Measurements from ENCODE around the gene AUH. TPM values are rescaled to one million over a fixed set of nuclear protein-coding genes. Genes with fewer than 3 reads are reported as not detected.

Gene AUH
- total and polyA plus RNA-seq, 10 of the 15 experiments (the other 5 are each of a cell fraction or from before 2014, with no cell fraction given): 1.7 to 7.3 (median 4.6) TPM

DNA sequence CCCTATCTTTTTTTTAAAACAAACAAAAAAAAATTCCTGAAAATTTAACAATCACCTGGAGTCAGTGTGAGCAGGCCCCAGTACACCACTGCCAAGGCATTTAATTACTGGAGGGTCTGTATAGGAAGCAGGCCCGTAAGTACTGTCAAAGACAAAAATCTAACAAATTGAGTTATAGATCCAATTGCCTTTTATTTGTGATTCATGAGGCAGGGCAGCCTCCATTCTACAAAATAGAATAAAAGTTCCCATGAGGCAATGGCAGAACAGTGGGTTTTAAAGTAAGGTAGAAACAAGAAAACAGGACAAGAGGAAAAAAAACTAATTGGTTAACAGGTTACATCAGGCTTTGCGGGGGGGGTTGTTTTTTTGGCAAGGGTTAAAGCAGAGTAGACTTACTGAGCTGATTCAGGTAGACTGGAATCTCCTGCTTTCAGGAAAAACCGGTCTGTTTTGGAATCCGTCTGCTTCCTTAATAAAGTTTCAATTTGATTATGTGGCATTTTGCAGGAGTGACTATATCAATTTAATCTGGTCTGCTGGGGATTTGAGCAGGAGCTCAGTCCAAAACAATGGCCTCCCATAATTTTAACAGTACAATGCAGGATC is 48.9 kb downstream of the AUH start:
- no TSS peak for BruUV-seq (replicated peaks)
- ChIA-PET RAD21 (ENCODE audit: unreplicated experiment) (no interaction called here), CTCF (no interaction called here), POLR2A (no interaction called here), SMC1A (ENCODE audit: uncharacterized antibody, unreplicated experiment) (no interaction called here)
- H3K9me3 ChIP-seq (replicated peaks; ENCODE audit: control insufficient read depth, insufficient read depth, low read length): no peaks in the 10 kb centered on the region
- H4K20me1 ChIP-seq (ENCODE audit: control insufficient read depth, insufficient read depth): no peaks in the 10 kb centered on the region
- ATAC-seq (no peak), DNase-seq (ENCODE audit: low read depth, low spot score) (no peak), FAIRE-seq (no peak)
- no peak overlapping the region for H3K4me3 ChIP-seq
- 96% methylated on average over 4 of the region's 4 CpGs for WGBS (ENCODE audit: insufficient coverage, insufficient replicate concordance, low lambda C conversion rate, missing lambda C conversion rate)
- H3K27me3 ChIP-seq (replicated peaks in 1 of 2; ENCODE audit: control insufficient read depth in 2 of 2, insufficient read depth in 2 of 2, low read length in 1 of 2): no peaks in the 10 kb centered on the region
- no peak overlapping the region for H2AFZ ChIP-seq (ENCODE audit: control insufficient read depth, low read depth, low read length)
- no peaks in the 10 kb centered on the region for H3K36me3 ChIP-seq (ENCODE audit: control insufficient read depth in 2 of 2, insufficient read depth in 2 of 2, low read length in 1 of 2)
- H3K4me2 ChIP-seq (ENCODE audit: control insufficient read depth, insufficient read depth): no peak overlapping the region
- in situ Hi-C loops (cut with MboI) (no loop called here), intact Hi-C loops (cut with micrococcal nuclease; ENCODE audit: unreplicated experiment) (no loop called here)
- no peaks in the 10 kb centered on the region for H3K79me2 ChIP-seq (ENCODE audit: control insufficient read depth, insufficient read depth, low read length)
- H3K9ac ChIP-seq (ENCODE audit: control insufficient read depth, insufficient read depth, low read length): no peak overlapping the region
- H3K4me1 ChIP-seq (ENCODE audit: control insufficient read depth, insufficient read depth, low read length): no peaks in the 10 kb centered on the region; the same call in 1 of the 2 replicates
- no peak overlapping the region for H3K27ac ChIP-seq (ENCODE audit: control insufficient read depth, insufficient read depth)
- TF ChIP-seq, protein P1, sequence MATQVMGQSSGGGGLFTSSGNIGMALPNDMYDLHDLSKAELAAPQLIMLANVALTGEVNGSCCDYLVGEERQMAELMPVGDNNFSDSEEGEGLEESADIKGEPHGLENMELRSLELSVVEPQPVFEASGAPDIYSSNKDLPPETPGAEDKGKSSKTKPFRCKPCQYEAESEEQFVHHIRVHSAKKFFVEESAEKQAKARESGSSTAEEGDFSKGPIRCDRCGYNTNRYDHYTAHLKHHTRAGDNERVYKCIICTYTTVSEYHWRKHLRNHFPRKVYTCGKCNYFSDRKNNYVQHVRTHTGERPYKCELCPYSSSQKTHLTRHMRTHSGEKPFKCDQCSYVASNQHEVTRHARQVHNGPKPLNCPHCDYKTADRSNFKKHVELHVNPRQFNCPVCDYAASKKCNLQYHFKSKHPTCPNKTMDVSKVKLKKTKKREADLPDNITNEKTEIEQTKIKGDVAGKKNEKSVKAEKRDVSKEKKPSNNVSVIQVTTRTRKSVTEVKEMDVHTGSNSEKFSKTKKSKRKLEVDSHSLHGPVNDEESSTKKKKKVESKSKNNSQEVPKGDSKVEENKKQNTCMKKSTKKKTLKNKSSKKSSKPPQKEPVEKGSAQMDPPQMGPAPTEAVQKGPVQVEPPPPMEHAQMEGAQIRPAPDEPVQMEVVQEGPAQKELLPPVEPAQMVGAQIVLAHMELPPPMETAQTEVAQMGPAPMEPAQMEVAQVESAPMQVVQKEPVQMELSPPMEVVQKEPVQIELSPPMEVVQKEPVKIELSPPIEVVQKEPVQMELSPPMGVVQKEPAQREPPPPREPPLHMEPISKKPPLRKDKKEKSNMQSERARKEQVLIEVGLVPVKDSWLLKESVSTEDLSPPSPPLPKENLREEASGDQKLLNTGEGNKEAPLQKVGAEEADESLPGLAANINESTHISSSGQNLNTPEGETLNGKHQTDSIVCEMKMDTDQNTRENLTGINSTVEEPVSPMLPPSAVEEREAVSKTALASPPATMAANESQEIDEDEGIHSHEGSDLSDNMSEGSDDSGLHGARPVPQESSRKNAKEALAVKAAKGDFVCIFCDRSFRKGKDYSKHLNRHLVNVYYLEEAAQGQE (IDR thresholded peaks at IDR 0.05; ENCODE audit: low read depth, low read length): no peak
- TF ChIP-seq RB1 (IDR thresholded peaks at IDR 0.05; ENCODE audit: borderline replicate concordance) (no peak), CHD2 (IDR thresholded peaks at IDR 0.05; ENCODE audit: borderline replicate concordance, low read depth, low read length) (no peak), BACH1 (IDR thresholded peaks at IDR 0.05; ENCODE audit: borderline replicate concordance) (no peak), SMAD5 (IDR thresholded peaks at IDR 0.05; ENCODE audit: low read depth) (no peak), ZNF622 (IDR thresholded peaks at IDR 0.05) (no peak), GABPA (IDR thresholded peaks at IDR 0.05; ENCODE audit: low read depth) (no peak), CREM (IDR thresholded peaks at IDR 0.05; ENCODE audit: low read depth) (no peak)
- TF ChIP-seq, protein P2, sequence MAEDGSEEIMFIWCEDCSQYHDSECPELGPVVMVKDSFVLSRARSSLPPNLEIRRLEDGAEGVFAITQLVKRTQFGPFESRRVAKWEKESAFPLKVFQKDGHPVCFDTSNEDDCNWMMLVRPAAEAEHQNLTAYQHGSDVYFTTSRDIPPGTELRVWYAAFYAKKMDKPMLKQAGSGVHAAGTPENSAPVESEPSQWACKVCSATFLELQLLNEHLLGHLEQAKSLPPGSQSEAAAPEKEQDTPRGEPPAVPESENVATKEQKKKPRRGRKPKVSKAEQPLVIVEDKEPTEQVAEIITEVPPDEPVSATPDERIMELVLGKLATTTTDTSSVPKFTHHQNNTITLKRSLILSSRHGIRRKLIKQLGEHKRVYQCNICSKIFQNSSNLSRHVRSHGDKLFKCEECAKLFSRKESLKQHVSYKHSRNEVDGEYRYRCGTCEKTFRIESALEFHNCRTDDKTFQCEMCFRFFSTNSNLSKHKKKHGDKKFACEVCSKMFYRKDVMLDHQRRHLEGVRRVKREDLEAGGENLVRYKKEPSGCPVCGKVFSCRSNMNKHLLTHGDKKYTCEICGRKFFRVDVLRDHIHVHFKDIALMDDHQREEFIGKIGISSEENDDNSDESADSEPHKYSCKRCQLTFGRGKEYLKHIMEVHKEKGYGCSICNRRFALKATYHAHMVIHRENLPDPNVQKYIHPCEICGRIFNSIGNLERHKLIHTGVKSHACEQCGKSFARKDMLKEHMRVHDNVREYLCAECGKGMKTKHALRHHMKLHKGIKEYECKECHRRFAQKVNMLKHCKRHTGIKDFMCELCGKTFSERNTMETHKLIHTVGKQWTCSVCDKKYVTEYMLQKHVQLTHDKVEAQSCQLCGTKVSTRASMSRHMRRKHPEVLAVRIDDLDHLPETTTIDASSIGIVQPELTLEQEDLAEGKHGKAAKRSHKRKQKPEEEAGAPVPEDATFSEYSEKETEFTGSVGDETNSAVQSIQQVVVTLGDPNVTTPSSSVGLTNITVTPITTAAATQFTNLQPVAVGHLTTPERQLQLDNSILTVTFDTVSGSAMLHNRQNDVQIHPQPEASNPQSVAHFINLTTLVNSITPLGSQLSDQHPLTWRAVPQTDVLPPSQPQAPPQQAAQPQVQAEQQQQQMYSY (CRISPR knock-in tag; IDR thresholded peaks at IDR 0.05): no peak
- TF ChIP-seq, protein P3, sequence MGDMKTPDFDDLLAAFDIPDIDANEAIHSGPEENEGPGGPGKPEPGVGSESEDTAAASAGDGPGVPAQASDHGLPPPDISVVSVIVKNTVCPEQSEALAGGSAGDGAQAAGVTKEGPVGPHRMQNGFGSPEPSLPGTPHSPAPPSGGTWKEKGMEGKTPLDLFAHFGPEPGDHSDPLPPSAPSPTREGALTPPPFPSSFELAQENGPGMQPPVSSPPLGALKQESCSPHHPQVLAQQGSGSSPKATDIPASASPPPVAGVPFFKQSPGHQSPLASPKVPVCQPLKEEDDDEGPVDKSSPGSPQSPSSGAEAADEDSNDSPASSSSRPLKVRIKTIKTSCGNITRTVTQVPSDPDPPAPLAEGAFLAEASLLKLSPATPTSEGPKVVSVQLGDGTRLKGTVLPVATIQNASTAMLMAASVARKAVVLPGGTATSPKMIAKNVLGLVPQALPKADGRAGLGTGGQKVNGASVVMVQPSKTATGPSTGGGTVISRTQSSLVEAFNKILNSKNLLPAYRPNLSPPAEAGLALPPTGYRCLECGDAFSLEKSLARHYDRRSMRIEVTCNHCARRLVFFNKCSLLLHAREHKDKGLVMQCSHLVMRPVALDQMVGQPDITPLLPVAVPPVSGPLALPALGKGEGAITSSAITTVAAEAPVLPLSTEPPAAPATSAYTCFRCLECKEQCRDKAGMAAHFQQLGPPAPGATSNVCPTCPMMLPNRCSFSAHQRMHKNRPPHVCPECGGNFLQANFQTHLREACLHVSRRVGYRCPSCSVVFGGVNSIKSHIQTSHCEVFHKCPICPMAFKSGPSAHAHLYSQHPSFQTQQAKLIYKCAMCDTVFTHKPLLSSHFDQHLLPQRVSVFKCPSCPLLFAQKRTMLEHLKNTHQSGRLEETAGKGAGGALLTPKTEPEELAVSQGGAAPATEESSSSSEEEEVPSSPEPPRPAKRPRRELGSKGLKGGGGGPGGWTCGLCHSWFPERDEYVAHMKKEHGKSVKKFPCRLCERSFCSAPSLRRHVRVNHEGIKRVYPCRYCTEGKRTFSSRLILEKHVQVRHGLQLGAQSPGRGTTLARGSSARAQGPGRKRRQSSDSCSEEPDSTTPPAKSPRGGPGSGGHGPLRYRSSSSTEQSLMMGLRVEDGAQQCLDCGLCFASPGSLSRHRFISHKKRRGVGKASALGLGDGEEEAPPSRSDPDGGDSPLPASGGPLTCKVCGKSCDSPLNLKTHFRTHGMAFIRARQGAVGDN (IDR thresholded peaks at IDR 0.05): no peak
